ENCODE results near the gene SOX6.

SOX6 gene

DNA sequence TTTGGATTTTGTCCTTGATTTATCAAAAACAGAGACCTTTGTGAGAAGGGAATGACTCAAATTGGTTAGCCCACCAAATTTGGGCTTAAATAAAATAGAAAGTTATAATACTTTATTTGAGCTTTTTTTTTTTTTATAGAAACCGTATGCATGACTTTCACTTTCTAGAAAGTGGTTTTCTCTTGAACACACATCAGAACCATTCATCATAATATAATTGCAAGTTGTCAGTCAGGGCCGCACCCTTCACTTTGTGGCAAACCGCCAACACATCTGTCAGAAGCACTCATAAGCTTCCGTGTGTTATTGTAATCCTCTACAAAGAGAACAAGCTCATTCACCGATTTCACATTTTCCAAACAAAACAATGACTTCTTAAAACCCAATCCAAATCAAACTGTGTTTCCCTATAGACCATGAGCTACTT, 76.1 kb downstream of the SOX6 start:
- no peak for DNase-seq (ENCODE audit: low spot score in 2 of 2)
- no peaks in the 10 kb centered on the region for H3K27me3 Mint-ChIP-seq

GRCh38 chr11:16279524-16279923, 76.8 kb downstream of the SOX6 start:
- Mint-ChIP-seq H3K4me3 (no peak overlapping the region), H3K9me3 (peaks cover 5% of the 10 kb centered on the region), H3K36me3 (ENCODE audit: insufficient read depth) (no peaks in the 10 kb centered on the region), H3K4me1 (no peaks in the 10 kb centered on the region), H3K27me3 (no peaks in the 10 kb centered on the region), H3K27ac (ENCODE audit: low read depth) (no peak overlapping the region)
- DNase-seq (ENCODE audit: low spot score in 2 of 2) (no peak), ATAC-seq (replicated peaks; ENCODE audit: extremely low read depth, poor library complexity, severe bottlenecking) (no peak)

More for the DNA sequence above, 76.1 kb downstream of the SOX6 start:
- ATAC-seq (replicated peaks; ENCODE audit: extremely low read depth, poor library complexity, severe bottlenecking), result no peak
- H3K36me3 Mint-ChIP-seq (ENCODE audit: insufficient read depth), result no peaks in the 10 kb centered on the region
- no peak overlapping the region for H3K27ac Mint-ChIP-seq (ENCODE audit: low read depth)
- H3K4me3 Mint-ChIP-seq, result no peak overlapping the region
- peaks cover 5% of the 10 kb centered on the region for H3K9me3 Mint-ChIP-seq
- no peaks in the 10 kb centered on the region for H3K4me1 Mint-ChIP-seq

GRCh38 chr11:16278979-16279378, 77.4 kb downstream of the SOX6 start:
- H3K9me3 Mint-ChIP-seq, result peaks cover 5% of the 10 kb centered on the region
- ATAC-seq (replicated peaks; ENCODE audit: extremely low read depth, poor library complexity, severe bottlenecking), result no peak
- H3K4me1 Mint-ChIP-seq, result no peaks in the 10 kb centered on the region
- H3K27ac Mint-ChIP-seq (ENCODE audit: low read depth), result no peak overlapping the region
- no peaks in the 10 kb centered on the region for H3K27me3 Mint-ChIP-seq
- H3K4me3 Mint-ChIP-seq, result no peak overlapping the region
- DNase-seq (ENCODE audit: low spot score in 2 of 2), result no peak
- no peaks in the 10 kb centered on the region for H3K36me3 Mint-ChIP-seq (ENCODE audit: insufficient read depth)

GRCh38 chr11:16278273-16278672, 78.1 kb downstream of the SOX6 start:
- Mint-ChIP-seq H3K27me3 (no peaks in the 10 kb centered on the region), H3K27ac (ENCODE audit: low read depth) (no peak overlapping the region), H3K36me3 (ENCODE audit: insufficient read depth) (no peaks in the 10 kb centered on the region), H3K4me1 (no peaks in the 10 kb centered on the region), H3K9me3 (peaks cover 5% of the 10 kb centered on the region), H3K4me3 (no peak overlapping the region)
- ATAC-seq (replicated peaks; ENCODE audit: extremely low read depth, poor library complexity, severe bottlenecking) (no peak), DNase-seq (ENCODE audit: low spot score in 2 of 2) (no peak)

DNA sequence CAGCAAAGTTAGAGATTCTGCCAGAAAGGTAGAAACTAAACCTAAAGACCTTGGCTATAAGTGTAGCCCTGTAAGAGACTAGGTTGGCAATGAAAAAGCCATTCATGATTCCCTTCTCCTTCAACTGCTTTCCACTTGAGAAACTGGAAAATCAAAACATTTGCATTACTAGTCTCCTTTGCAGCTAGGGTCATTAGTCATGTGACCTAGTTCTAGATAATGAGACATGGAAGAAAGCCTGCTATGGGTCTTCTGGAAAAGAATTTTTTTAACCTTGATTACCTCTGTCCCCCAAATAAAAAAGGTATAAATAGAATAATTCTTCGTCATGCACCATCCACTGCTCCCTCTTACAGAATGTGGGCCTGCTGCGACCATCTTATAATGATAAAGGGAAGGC, 80.1 kb downstream of the SOX6 start:
- Mint-ChIP-seq H3K27ac (ENCODE audit: low read depth) (no peak overlapping the region), H3K27me3 (no peaks in the 10 kb centered on the region), H3K9me3 (peaks cover 9% of the 10 kb centered on the region), H3K4me1 (no peaks in the 10 kb centered on the region), H3K36me3 (ENCODE audit: insufficient read depth) (no peaks in the 10 kb centered on the region), H3K4me3 (no peak overlapping the region)
- no peak for DNase-seq (ENCODE audit: low spot score in 2 of 2)
- no peak for ATAC-seq (replicated peaks; ENCODE audit: extremely low read depth, poor library complexity, severe bottlenecking)

GRCh38 chr11:16271258-16271657, 85.1 kb downstream of the SOX6 start:
- peaks cover 5% of the 10 kb centered on the region for H3K9me3 Mint-ChIP-seq
- H3K36me3 Mint-ChIP-seq (ENCODE audit: insufficient read depth), result no peaks in the 10 kb centered on the region
- H3K4me1 Mint-ChIP-seq, result no peaks in the 10 kb centered on the region
- ATAC-seq (replicated peaks; ENCODE audit: extremely low read depth, poor library complexity, severe bottlenecking) (no peak), DNase-seq (ENCODE audit: low spot score in 2 of 2) (no peak)
- no peak overlapping the region for H3K27ac Mint-ChIP-seq (ENCODE audit: low read depth)
- H3K27me3 Mint-ChIP-seq, result no peaks in the 10 kb centered on the region
- H3K4me3 Mint-ChIP-seq, result no peak overlapping the region

- no peak for DNase-seq (ENCODE audit: low spot score in 2 of 2)
- Mint-ChIP-seq H3K4me3 (no peak overlapping the region), H3K9me3 (peaks cover 7% of the 10 kb centered on the region), H3K4me1 (no peaks in the 10 kb centered on the region), H3K27me3 (no peaks in the 10 kb centered on the region), H3K27ac (ENCODE audit: low read depth) (no peak overlapping the region), H3K36me3 (ENCODE audit: insufficient read depth) (no peaks in the 10 kb centered on the region)
- no peak for ATAC-seq (replicated peaks; ENCODE audit: extremely low read depth, poor library complexity, severe bottlenecking)
These were observed 90.3 kb downstream of the SOX6 start for GRCh38 chr11:16266021-16266420.

- Mint-ChIP-seq H3K4me3 (no peak overlapping the region), H3K27me3 (no peaks in the 10 kb centered on the region)
These were observed 91.3 kb downstream of the SOX6 start for GRCh38 chr11:16265022-16265421.

DNA sequence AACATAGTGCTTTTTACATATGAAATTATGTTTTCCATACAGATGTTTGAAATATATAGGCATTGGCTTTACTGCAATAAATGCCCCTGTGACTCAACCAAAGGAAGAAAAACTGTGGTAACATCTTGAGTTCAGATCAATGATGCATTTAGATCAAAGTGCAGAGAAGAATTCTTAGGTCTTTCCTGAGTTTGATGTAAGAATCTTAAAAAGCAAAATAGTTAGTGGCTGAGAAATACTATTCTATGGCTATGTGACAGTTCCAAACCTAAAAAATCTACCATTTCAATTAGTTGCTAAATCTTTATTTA, 93.7 kb downstream of the SOX6 start:
- Mint-ChIP-seq H3K4me3 (no peak overlapping the region), H3K9me3 (peaks cover 16% of the 10 kb centered on the region), H3K27me3 (no peaks in the 10 kb centered on the region), H3K36me3 (ENCODE audit: insufficient read depth) (no peaks in the 10 kb centered on the region), H3K27ac (ENCODE audit: low read depth) (no peak overlapping the region), H3K4me1 (no peaks in the 10 kb centered on the region)
- ATAC-seq (replicated peaks; ENCODE audit: extremely low read depth, poor library complexity, severe bottlenecking) (no peak), DNase-seq (ENCODE audit: low spot score in 2 of 2) (no peak)

More at GRCh38 chr11:16265022-16265421, 91.3 kb downstream of the SOX6 start:
- Mint-ChIP-seq H3K4me1 (no peaks in the 10 kb centered on the region), H3K27ac (ENCODE audit: low read depth) (no peak overlapping the region), H3K36me3 (ENCODE audit: insufficient read depth) (no peaks in the 10 kb centered on the region), H3K9me3 (peaks cover 12% of the 10 kb centered on the region)
- DNase-seq (ENCODE audit: low spot score in 2 of 2) (no peak), ATAC-seq (replicated peaks; ENCODE audit: extremely low read depth, poor library complexity, severe bottlenecking) (no peak)

DNA sequence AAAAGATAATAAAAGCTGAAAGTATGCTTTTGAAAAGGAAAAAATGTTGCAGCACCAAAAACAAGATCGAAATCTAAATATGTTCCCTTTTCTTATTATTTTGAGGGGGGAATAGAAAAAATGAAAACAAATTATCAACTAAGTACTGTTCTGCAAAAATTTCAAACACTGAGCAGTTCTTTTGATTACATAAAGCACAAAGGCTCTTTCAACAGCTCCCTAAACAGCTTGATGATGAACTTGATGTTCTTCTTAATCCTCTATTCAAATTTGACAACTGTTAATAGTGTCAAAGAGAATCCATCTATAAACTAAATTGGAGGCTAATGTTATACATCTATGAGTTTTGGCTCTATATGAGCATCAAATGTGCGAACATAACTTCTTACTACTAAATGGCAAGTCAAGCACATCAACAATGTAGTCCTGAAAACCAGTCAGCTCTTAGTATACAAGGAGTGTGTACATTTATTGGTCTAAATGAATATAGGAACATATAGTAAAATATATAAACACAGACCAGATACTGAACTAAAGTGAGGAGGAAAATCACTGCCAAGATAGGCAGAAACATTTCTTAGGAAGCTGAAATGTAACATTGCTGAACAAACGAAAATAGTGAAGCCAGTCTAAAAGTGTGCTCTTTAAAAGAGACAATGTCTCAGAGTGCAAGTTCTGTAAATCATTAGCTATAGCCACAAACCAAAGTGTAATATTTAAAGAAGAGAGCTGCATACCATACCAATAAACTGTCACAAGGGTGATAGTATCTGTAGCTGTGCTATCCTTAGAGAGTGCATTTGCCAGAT, 94.3 kb downstream of the SOX6 start:
- Mint-ChIP-seq H3K9me3 (peaks cover 16% of the 10 kb centered on the region), H3K36me3 (ENCODE audit: insufficient read depth) (no peaks in the 10 kb centered on the region), H3K27ac (ENCODE audit: low read depth) (no peak overlapping the region), H3K4me3 (no peak overlapping the region), H3K4me1 (no peaks in the 10 kb centered on the region), H3K27me3 (no peaks in the 10 kb centered on the region)
- DNase-seq (ENCODE audit: low spot score in 2 of 2), result no peak
- no peak for ATAC-seq (replicated peaks; ENCODE audit: extremely low read depth, poor library complexity, severe bottlenecking)

DNA sequence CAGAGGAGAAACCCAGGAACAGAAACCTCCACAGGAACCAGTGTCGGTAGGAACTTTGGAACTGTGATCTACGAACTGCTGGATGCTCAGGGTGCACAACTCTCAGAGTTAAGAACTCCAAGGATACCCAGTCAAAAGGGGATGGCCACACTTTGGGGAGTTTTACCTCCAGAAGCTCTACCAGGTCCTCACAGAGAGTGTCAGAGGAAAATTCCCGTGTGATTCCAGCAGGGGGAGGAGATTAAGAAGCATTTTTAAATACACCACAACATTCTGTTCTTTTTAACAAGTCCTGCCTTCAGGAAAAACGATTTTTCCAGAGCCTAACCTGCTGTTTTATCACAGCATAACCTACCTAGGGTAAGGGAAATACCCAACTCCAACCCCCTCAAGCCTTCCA, 104.0 kb downstream of the SOX6 start:
- peaks cover 12% of the 10 kb centered on the region for H3K9me3 Mint-ChIP-seq
- no peaks in the 10 kb centered on the region for H3K4me1 Mint-ChIP-seq
- no peak for ATAC-seq (replicated peaks; ENCODE audit: extremely low read depth, poor library complexity, severe bottlenecking)
- no peak overlapping the region for H3K4me3 Mint-ChIP-seq
- H3K27ac Mint-ChIP-seq (ENCODE audit: low read depth), result no peak overlapping the region
- no peak for DNase-seq (ENCODE audit: low spot score in 2 of 2)
- H3K36me3 Mint-ChIP-seq (ENCODE audit: insufficient read depth), result peaks cover 2% of the 10 kb centered on the region
- no peaks in the 10 kb centered on the region for H3K27me3 Mint-ChIP-seq

GRCh38 chr11:16248248-16248647, 108.1 kb downstream of the SOX6 start:
- no peak overlapping the region for H3K4me3 Mint-ChIP-seq
- H3K9me3 Mint-ChIP-seq, result peaks cover 5% of the 10 kb centered on the region
- no peaks in the 10 kb centered on the region for H3K27me3 Mint-ChIP-seq
- ATAC-seq (replicated peaks; ENCODE audit: extremely low read depth, poor library complexity, severe bottlenecking) (no peak), DNase-seq (ENCODE audit: low spot score in 2 of 2) (no peak)
- H3K4me1 Mint-ChIP-seq, result no peaks in the 10 kb centered on the region
- H3K27ac Mint-ChIP-seq (ENCODE audit: low read depth), result no peak overlapping the region
- no peaks in the 10 kb centered on the region for H3K36me3 Mint-ChIP-seq (ENCODE audit: insufficient read depth)

DNA sequence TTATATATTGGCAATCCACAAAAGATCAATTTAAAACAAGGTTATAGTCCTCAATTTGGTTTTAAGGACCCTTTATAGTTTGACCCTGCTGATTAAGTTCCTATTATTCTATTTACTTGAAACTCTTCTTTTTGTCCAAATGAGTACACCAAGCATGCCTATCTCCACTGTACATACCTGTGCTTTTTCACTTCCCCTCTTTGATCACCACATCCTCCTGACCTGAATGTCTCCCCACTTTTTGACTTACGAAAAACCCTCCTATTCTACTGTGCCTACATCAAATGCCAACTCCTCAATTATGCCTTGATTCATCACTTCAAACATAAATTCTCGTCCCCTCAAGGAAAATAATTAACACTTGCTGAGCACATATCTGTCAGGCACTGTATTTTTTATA, 113.5 kb downstream of the SOX6 start:
- H3K27ac Mint-ChIP-seq (ENCODE audit: low read depth), result no peak overlapping the region
- H3K4me1 Mint-ChIP-seq, result no peaks in the 10 kb centered on the region
- ATAC-seq (replicated peaks; ENCODE audit: extremely low read depth, poor library complexity, severe bottlenecking), result no peak
- DNase-seq (ENCODE audit: low spot score in 2 of 2), result no peak
- no peak overlapping the region for H3K4me3 Mint-ChIP-seq
- peaks cover 12% of the 10 kb centered on the region for H3K9me3 Mint-ChIP-seq
- H3K36me3 Mint-ChIP-seq (ENCODE audit: insufficient read depth), result no peaks in the 10 kb centered on the region
- no peaks in the 10 kb centered on the region for H3K27me3 Mint-ChIP-seq
